ENCODE results near the gene SH3BGRL.

SH3BGRL gene

DNA sequence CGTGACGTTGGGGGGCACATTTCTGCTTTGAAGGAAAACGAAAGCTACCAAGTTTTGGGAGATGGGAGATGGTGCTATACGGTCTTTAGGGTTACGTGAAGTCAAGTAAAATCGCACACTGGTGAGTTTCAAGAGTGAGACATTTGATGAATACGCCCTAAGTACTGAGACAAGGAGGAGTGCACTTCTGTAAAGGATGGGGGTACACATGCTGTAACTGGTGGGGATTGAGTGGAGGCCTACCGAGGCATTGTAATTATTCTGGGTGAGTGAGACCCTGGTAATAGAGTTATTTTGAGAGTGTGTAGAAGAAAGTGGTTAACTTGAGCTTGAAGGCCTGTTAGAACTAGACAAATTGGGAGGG is 536 bp downstream of the SH3BGRL start:
- peak overlapping the region; percentile 70 for H3K4me3 ChIP-seq (ENCODE audit: control insufficient read depth, low read depth, low read length)
- DNase-seq (ENCODE audit: low read depth) = no peak
- TF ChIP-seq, protein P1, sequence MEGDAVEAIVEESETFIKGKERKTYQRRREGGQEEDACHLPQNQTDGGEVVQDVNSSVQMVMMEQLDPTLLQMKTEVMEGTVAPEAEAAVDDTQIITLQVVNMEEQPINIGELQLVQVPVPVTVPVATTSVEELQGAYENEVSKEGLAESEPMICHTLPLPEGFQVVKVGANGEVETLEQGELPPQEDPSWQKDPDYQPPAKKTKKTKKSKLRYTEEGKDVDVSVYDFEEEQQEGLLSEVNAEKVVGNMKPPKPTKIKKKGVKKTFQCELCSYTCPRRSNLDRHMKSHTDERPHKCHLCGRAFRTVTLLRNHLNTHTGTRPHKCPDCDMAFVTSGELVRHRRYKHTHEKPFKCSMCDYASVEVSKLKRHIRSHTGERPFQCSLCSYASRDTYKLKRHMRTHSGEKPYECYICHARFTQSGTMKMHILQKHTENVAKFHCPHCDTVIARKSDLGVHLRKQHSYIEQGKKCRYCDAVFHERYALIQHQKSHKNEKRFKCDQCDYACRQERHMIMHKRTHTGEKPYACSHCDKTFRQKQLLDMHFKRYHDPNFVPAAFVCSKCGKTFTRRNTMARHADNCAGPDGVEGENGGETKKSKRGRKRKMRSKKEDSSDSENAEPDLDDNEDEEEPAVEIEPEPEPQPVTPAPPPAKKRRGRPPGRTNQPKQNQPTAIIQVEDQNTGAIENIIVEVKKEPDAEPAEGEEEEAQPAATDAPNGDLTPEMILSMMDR (IDR thresholded peaks at IDR 0.05; ENCODE audit: control insufficient read depth, insufficient read depth, low read depth, low read length, missing control alignments) = no peak

DNA sequence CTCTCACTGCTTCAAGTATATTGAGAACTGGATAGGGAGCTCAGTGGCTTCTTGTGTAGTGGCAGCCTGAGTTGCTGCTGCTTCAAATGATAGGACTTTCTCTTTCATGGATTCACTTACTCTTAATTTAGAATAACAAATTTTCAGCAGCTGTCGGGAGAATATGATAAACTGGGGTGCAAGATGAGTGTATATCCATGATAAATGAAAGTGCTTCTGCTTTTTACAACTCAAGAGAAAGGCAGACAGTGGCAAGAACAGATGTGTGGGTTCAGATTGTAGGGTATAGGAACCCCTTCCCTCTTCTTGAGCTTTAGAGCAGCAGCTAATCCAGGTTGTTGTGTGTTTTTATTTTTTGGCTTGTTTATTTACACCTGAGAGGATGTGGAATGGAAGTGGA is 1.0 kb downstream of the SH3BGRL start:
- peak overlapping the region; percentile 70 for H3K4me3 ChIP-seq (ENCODE audit: control insufficient read depth, low read depth, low read length)
- DNase-seq (ENCODE audit: low read depth) = no peak
- TF ChIP-seq, protein P1 (IDR thresholded peaks at IDR 0.05; ENCODE audit: control insufficient read depth, insufficient read depth, low read depth, low read length, missing control alignments) = no peak

DNA sequence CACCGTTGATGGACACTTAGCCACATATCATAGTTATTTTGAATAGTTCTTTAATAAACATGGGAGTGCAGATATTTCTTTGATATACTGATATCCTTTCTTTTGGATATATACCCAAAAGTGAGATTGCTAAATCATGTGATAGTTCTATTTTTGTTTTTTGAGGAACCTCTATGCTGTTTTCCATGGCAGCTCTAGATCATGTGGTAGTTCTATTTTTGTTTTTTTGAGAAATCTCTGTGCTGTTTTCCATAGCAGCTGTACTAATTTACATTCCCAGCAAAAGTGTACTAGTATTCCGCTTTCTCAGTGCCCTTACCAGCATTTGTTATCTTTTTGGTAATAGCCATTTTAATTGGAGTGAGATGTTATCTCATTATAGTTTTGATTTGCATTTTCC is 3.6 kb downstream of the SH3BGRL start:
- H3K4me3 ChIP-seq (ENCODE audit: control insufficient read depth, low read depth, low read length) = no peak overlapping the region
- no peak for DNase-seq (ENCODE audit: low read depth)
- TF ChIP-seq, protein P1 (IDR thresholded peaks at IDR 0.05; ENCODE audit: control insufficient read depth, insufficient read depth, low read depth, low read length, missing control alignments) = no peak

DNA sequence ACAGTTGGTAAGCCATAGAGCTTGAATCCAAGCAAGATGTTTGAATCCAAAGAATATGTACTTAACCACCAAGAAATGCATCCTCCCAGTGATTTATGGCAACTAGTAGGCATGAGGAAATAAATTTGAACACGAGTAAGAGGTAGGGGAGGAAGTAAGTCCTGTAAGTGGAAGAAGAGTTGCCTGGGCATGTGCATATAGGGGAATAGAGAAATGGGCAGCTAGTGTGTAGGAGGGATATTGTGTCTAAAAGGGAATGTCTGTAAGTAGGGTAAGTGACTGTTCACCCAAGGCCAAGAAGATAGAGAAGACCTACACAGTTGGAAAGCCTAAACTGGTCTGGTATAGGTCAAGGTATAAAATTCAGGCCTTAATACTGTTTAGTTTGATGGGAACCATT is 4.6 kb downstream of the SH3BGRL start:
- no peak overlapping the region for H3K4me3 ChIP-seq (ENCODE audit: control insufficient read depth, low read depth, low read length)
- DNase-seq (ENCODE audit: low read depth) = no peak
- TF ChIP-seq, protein P1 (IDR thresholded peaks at IDR 0.05; ENCODE audit: control insufficient read depth, insufficient read depth, low read depth, low read length, missing control alignments) = no peak

DNA sequence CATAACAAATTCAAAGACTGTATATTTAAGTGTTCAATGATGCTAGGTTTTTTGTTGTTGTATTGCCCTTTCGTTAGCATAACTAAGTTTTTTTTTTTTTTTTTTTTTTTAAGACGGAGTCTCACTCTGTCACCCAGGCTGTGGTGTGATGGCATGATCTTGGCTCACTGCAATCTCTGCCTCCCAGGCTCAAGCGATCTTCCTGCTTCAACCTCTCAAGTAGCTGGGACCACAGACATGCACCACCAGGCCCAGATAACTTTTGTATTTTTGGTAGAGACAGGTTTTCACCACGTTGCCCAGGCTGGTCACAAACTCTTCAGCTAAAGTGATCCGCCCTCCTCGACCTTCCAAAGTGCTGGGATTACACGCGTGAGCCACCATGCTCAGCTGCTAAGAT is 7.0 kb downstream of the SH3BGRL start:
- no peak for DNase-seq (ENCODE audit: low read depth)
- no peak overlapping the region for H3K4me3 ChIP-seq (ENCODE audit: control insufficient read depth, low read depth, low read length)
- TF ChIP-seq, protein P1 (IDR thresholded peaks at IDR 0.05; ENCODE audit: control insufficient read depth, insufficient read depth, low read depth, low read length, missing control alignments) = no peak

DNA sequence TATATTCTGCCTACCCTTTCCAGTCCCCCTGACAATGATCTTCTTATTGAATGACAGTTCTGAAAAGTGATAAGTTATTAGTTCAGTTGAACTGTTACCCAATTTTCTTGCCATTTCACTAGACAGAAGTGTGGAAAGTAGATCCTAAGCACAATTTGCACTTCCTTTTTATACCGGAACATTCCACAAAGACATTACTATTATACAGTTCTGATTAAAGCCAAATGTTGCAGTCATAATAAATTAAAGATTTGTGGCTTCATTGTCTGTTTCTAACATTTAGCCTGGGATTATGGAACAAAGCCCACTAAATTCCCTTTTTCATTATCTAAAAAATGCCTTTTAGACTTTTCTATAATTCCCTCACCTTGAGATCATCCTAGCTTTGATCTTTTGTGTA is 13.8 kb downstream of the SH3BGRL start:
- no peak for DNase-seq (ENCODE audit: low read depth)
- TF ChIP-seq, protein P1 (IDR thresholded peaks at IDR 0.05; ENCODE audit: control insufficient read depth, insufficient read depth, low read depth, low read length, missing control alignments) = no peak
- H3K4me3 ChIP-seq (ENCODE audit: control insufficient read depth, low read depth, low read length) = no peak overlapping the region

DNA sequence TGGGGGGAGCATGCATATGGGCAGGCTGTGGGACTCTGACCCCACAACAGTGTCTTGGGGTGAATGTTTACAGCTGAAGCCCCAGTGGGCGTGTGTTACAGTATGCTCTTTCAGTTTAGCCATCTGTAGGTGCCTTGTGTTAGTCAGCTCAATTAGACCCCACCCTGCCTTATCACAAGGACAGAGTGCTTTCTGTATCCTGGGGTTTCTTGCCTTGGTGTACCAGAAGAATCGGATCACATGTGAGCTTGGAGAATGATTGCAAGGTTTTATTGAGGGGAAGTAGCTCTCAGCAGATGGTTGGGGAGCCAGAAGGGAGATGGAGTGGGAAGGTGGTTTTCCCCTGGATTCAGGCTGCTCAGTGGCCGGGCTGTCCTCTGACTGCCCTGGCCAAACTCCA is 27.3 kb downstream of the SH3BGRL start:
- TF ChIP-seq, protein P1 (IDR thresholded peaks at IDR 0.05; ENCODE audit: control insufficient read depth, insufficient read depth, low read depth, low read length, missing control alignments) = no peak
- no peak for DNase-seq (ENCODE audit: low read depth)
- H3K4me3 ChIP-seq (ENCODE audit: control insufficient read depth, low read depth, low read length) = no peak overlapping the region

Data from AG09309 (cell line).